Neural crest cell (in vitro differentiated cells): ENCODE measurements around the gene TTLL12. TPM values are rescaled to one million over a fixed set of nuclear protein-coding genes. Genes with fewer than 3 reads are reported as not detected.

Source experiments
- DNase-seq: peaks from one replicate; pipeline ENCODE4 v3.0.0; 2021; ENCODE audit warnings: low read depth, mixed read lengths, low spot score
- H3K27ac Mint-ChIP-seq: one replicate; pipeline ENCODE4 v1.8.0; 2021; ENCODE audit warnings: mild to moderate bottlenecking, mixed read lengths; ENCODE audit not compliant: unreplicated experiment
- H3K27me3 Mint-ChIP-seq: 2 replicates; pipeline ENCODE4 v1.8.0; 2021; ENCODE audit warnings: low read depth, mild to moderate bottlenecking, mixed read lengths
- H3K36me3 Mint-ChIP-seq: 2 replicates; pipeline ENCODE4 v1.8.0; 2021; ENCODE audit warnings: low read depth, mild to moderate bottlenecking, mixed read lengths
- H3K4me1 Mint-ChIP-seq: 2 replicates; pipeline ENCODE4 v1.8.0; 2021; ENCODE audit warnings: mixed read lengths
- H3K4me3 Mint-ChIP-seq: one replicate; pipeline ENCODE4 v1.8.0; 2021; ENCODE audit warnings: mild to moderate bottlenecking, mixed read lengths
- H3K9me3 Mint-ChIP-seq: 2 replicates; pipeline ENCODE4 v1.8.0; 2021; ENCODE audit warnings: mixed read lengths
- total RNA-seq: library from RNA; stranded (reverse); gene quantifications from 2 replicates; pipeline ENCODE4 v1.2.1, GENCODE V29; 2021
- TF ChIP-seq, protein P1 (sequence below): fragments of 200-600 bp; sonication (generic); conservative IDR thresholded peaks from 2 replicates; pipeline ENCODE4 v1.5.0; 2021; ENCODE audit warnings: antibody characterized with exemption, mild to moderate bottlenecking

TTLL12 gene
- total RNA-seq, 1 donor from 2014 or later, result 72.4 TPM

DNA sequence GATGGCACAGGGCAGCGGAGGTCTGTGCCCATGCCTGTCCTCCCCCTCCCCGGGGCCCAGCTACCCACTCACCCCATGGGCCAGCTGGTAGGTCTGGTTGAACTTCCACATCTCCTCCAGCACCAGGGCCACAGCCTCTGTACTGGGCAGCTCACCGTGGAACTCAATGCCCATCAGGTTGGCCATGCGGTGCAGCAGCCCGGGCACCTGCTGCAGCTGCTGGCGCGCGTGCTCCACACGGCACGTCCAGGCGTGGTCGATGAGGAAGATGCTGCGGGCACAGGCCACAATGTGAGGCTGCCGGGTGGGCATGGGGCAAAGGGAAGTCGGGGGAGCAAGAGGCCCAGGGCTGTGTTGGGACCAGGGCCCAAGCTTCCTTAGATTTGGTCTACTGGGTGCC, 6.3 kb downstream of the TTLL12 start:
- Mint-ChIP-seq H3K27me3 (no peaks in the 10 kb centered on the region), H3K4me3 (no peak overlapping the region), H3K27ac (no peak overlapping the region), H3K9me3 (no peaks in the 10 kb centered on the region), H3K36me3 (peaks cover 6% of the 10 kb centered on the region), H3K4me1 (peaks cover 9% of the 10 kb centered on the region)
- DNase-seq, result no peak
- TF ChIP-seq, protein P1, sequence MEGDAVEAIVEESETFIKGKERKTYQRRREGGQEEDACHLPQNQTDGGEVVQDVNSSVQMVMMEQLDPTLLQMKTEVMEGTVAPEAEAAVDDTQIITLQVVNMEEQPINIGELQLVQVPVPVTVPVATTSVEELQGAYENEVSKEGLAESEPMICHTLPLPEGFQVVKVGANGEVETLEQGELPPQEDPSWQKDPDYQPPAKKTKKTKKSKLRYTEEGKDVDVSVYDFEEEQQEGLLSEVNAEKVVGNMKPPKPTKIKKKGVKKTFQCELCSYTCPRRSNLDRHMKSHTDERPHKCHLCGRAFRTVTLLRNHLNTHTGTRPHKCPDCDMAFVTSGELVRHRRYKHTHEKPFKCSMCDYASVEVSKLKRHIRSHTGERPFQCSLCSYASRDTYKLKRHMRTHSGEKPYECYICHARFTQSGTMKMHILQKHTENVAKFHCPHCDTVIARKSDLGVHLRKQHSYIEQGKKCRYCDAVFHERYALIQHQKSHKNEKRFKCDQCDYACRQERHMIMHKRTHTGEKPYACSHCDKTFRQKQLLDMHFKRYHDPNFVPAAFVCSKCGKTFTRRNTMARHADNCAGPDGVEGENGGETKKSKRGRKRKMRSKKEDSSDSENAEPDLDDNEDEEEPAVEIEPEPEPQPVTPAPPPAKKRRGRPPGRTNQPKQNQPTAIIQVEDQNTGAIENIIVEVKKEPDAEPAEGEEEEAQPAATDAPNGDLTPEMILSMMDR, result no peak

DNA sequence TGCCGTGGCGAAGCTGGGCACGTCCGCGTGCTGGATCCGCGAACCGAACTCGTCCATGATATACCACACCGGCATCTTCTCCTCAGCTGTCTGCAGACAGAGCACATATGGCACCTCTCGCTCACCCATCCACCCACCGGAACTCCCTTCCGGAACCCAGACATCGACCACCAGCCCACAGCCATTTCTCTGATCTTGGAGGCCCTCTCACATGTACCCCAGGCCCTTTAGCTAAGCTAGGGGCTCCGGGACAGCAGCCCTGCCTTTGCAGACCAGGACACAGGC, 7.1 kb downstream of the TTLL12 start:
- no peak for DNase-seq
- H3K36me3 Mint-ChIP-seq, result peaks cover 6% of the 10 kb centered on the region
- H3K9me3 Mint-ChIP-seq, result no peaks in the 10 kb centered on the region
- no peak overlapping the region for H3K27ac Mint-ChIP-seq
- H3K4me1 Mint-ChIP-seq, result peaks cover 7% of the 10 kb centered on the region
- H3K4me3 Mint-ChIP-seq, result peak overlapping the region; percentile 41
- H3K27me3 Mint-ChIP-seq, result no peaks in the 10 kb centered on the region
- TF ChIP-seq, protein P1, result no peak

DNA sequence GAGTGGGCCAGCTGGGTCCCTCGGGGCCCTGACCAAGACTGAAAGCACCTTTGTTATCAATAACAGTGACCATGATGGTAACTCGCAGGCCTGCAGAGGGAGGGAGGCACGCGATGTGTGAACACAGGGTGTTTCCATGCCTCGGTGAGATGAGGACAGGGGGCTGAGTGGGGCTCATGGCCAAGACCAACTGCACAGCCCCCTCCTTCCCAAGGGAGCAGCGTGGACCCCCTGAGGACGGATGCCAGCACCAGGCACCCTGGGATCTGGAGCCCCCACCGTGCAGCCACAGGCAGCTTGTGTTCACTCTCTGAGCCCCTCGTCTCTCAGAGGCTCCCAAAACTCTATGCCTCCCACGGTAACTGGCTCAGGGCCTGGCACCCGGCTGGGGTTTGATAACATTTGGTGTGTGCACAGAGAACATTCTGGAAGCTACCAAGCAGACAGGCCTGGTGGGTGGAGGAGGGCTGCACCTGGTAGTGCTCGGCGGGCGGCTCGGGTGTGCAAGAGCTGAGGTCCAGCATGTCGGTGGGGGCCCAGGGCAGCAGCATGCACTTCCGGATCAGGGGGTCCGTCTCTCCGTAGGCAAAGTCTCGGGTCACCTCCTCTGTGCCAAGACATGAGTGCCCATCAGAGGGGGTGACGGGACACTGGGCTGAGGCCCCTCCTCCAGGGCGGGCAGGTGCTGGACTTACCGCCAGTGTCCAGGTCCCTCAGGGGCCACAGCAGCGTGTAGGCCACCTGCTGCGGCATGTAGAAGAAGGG, 7.6 kb downstream of the TTLL12 start:
- Mint-ChIP-seq H3K4me3 (no peak overlapping the region), H3K4me1 (peaks cover 3% of the 10 kb centered on the region), H3K9me3 (no peaks in the 10 kb centered on the region), H3K27ac (no peak overlapping the region), H3K36me3 (peaks cover 6% of the 10 kb centered on the region), H3K27me3 (no peaks in the 10 kb centered on the region)
- no peak for DNase-seq
- TF ChIP-seq, protein P1, result no peak

DNA sequence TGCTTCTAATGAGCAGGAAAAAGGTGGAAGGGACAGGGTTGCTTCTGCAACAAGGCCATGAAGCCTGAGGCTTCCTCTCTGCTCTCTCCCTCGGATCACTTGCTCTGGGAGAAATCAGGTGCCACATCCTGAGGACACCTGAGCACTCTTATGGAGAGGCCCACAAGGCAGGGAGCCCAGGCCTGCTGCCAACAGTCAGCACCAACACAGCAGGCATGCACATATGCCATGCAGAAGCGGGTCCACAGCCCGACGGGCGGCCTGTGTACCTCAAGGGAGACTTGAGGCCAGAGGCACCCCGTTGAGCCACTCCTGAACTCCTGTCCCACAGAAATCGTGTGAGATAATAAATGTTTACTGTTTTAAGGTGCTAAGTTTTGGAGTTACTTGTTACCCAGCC, 9.5 kb downstream of the TTLL12 start:
- Mint-ChIP-seq H3K4me3 (no peak overlapping the region), H3K4me1 (no peaks in the 10 kb centered on the region), H3K9me3 (no peaks in the 10 kb centered on the region), H3K27ac (no peak overlapping the region), H3K36me3 (peaks cover 6% of the 10 kb centered on the region), H3K27me3 (no peaks in the 10 kb centered on the region)
- TF ChIP-seq, protein P1, result no peak
- no peak for DNase-seq

DNA sequence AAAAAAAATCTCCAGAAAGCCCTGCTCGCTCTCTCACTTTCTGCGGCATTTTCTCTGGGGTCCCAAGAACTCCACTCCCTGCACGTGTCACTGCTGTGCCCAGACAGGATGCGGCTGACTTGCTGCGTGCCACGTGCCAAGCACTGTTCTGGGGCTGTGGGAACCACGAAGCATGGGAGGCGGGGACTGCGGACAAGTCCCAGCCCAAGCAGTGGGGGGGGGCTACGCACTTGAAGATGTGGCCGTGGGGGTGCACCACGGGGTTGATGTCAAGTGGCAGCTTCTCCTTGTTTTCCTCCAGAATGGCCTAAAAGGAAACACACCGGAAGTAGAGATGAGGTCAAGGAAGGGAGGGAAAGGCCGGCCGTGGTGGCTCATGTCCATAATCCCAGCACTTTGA, 10.8 kb downstream of the TTLL12 start:
- Mint-ChIP-seq H3K9me3 (no peaks in the 10 kb centered on the region), H3K36me3 (peaks cover 6% of the 10 kb centered on the region), H3K27ac (no peak overlapping the region), H3K4me3 (no peak overlapping the region), H3K27me3 (no peaks in the 10 kb centered on the region), H3K4me1 (no peaks in the 10 kb centered on the region)
- no peak for DNase-seq
- TF ChIP-seq, protein P1, result no peak
